SU-DHL-6 (cell line): ENCODE data around the gene NAV1.

ENCODE experiments used
- CTCF ChIP-seq: fragments of 200-600 bp; sonication (generic); IDR thresholded peaks from one replicate; pipeline ENCODE4 v1.5.1; 2017; ENCODE audit warnings: antibody characterized with exemption, mild to moderate bottlenecking, low read length, moderate library complexity; ENCODE audit not compliant: insufficient read depth, poor library complexity, severe bottlenecking
- EZH2phosphoT487 ChIP-seq: fragments of 200-600 bp; sonication (generic), shearing (Covaris generic); conservative IDR thresholded peaks from 2 replicates; pipeline ENCODE4 v1.6.1; 2018; ENCODE audit warnings: mild to moderate bottlenecking, antibody characterized with exemption, low read length, moderate library complexity, mixed read lengths

- TF ChIP-seq CTCF (no peak), EZH2phosphoT487 (no peak)
These were observed 46.2 kb downstream of the NAV1 start for GRCh38 chr1:201585093-201585483.
